ENCODE results near the gene RAPGEF2.
A peak's percentile ranks its signal among the peaks of the same experiment; 100 is the strongest.
"Not testable (repeated sequence)": the region's sequence is repeated elsewhere in the genome, so short reads cannot be mapped to it uniquely, and the experiment has no call there.

The RAPGEF2 gene
- total RNA-seq = 82.5 to 1,800 (median 143) reads per million in 18 experiments

- DNase-seq = peak; percentile 88 to 94
Measured at GRCh38 chr4:159102622-159103383, at the start of gene RAPGEF2. TSS of gene RAPGEF2 (plus strand) at chr4:159103079. CDS start at chr4:159104163, 1,084 bp downstream.

- no peak for DNase-seq
Measured at GRCh38 chr4:159055833-159056232, 47.0 kb upstream of the RAPGEF2 start.

GRCh38 chr4:159060161-159060560 lies 42.7 kb upstream of the RAPGEF2 start:
- DNase-seq = no peak

GRCh38 chr4:159062381-159062780 lies 40.5 kb upstream of the RAPGEF2 start:
- DNase-seq = no peak

- no peak for DNase-seq
Measured at GRCh38 chr4:159065513-159066240, 37.2 kb upstream of the RAPGEF2 start.

- DNase-seq = not testable (repeated sequence)
Measured at GRCh38 chr4:159068139-159068538, 34.7 kb upstream of the RAPGEF2 start.

GRCh38 chr4:159069922-159070321 lies 33.0 kb upstream of the RAPGEF2 start:
- no peak for DNase-seq

GRCh38 chr4:159070742-159071141 lies 32.1 kb upstream of the RAPGEF2 start:
- DNase-seq = no peak

- no peak for DNase-seq
Measured at GRCh38 chr4:159071178-159071968, 31.5 kb upstream of the RAPGEF2 start.

GRCh38 chr4:159071969-159072765 lies 30.7 kb upstream of the RAPGEF2 start:
- DNase-seq = no peak

GRCh38 chr4:159075531-159075932 lies 27.3 kb upstream of the RAPGEF2 start:
- DNase-seq = no peak

GRCh38 chr4:159077018-159077417 lies 25.9 kb upstream of the RAPGEF2 start:
- DNase-seq = not testable (repeated sequence)

GRCh38 chr4:159077702-159078495 lies 25.0 kb upstream of the RAPGEF2 start:
- no peak for DNase-seq

GRCh38 chr4:159079074-159079473 lies 23.8 kb upstream of the RAPGEF2 start:
- DNase-seq = no peak

- DNase-seq = no peak
Measured at GRCh38 chr4:159086606-159087005, 16.3 kb upstream of the RAPGEF2 start.

- no peak for DNase-seq
Measured at GRCh38 chr4:159090255-159090654, 12.6 kb upstream of the RAPGEF2 start.

- DNase-seq = not testable (repeated sequence)
Measured at GRCh38 chr4:159094156-159094555, 8.7 kb upstream of the RAPGEF2 start.

- DNase-seq = no peak
Measured at GRCh38 chr4:159096434-159096833, 6.4 kb upstream of the RAPGEF2 start.

GRCh38 chr4:159097144-159097543 lies 5.7 kb upstream of the RAPGEF2 start:
- no peak for DNase-seq

- no peak for DNase-seq
Measured at GRCh38 chr4:159097785-159098184, 5.1 kb upstream of the RAPGEF2 start.

- no peak for DNase-seq
Measured at GRCh38 chr4:159098482-159099127, 4.3 kb upstream of the RAPGEF2 start.
